Keratinocyte (primary cell): Measurements from ENCODE around the gene NRN1L. TPM values are rescaled to one million over a fixed set of nuclear protein-coding genes. Genes with fewer than 3 reads are reported as not detected.
"Not testable (repeated sequence)": the region's sequence is repeated elsewhere in the genome, so short reads cannot be mapped to it uniquely, and the experiment has no call there.

Experiments used
- DNase-seq: peaks from one replicate; pipeline ENCODE4 v3.0.0-alpha.2; 2011; ENCODE audit warnings: low read depth, missing footprints, low spot score
- FAIRE-seq: peaks from 2 replicates; lab custom pipeline; 2011; peaks lifted over from hg19 to GRCh38; lab: Jason Lieb, UNC
- H2AFZ ChIP-seq: 2 replicates; pipeline ENCODE4 v1.6.0; 2012; ENCODE audit warnings: low read length, control low read depth, inconsistent platforms; ENCODE audit not compliant: control insufficient read depth
- H3K27ac ChIP-seq: 2 replicates; pipeline ENCODE4 v1.5.1; 2011; ENCODE audit warnings: low read length; ENCODE audit not compliant: control insufficient read depth, insufficient read depth
- H3K27me3 ChIP-seq: 3 replicates; pipeline ENCODE4 v1.6.0; 2011; ENCODE audit warnings: low read length; ENCODE audit not compliant: control insufficient read depth, insufficient read depth; ENCODE audit errors: extremely low read depth
- H3K36me3 ChIP-seq, 2 experiments: 2 replicates in 1 of 2; 3 replicates in 1 of 2; pipeline ENCODE4 v1.5.1; 2011; ENCODE audit warnings: low read length in 2 of 2, mild to moderate bottlenecking in 1 of 2; ENCODE audit not compliant: control insufficient read depth in 2 of 2, insufficient read depth in 2 of 2; ENCODE audit errors: extremely low read depth in 1 of 2
- H3K4me1 ChIP-seq: 3 replicates; pipeline ENCODE4 v1.5.1; 2011; ENCODE audit warnings: low read length; ENCODE audit not compliant: control insufficient read depth, insufficient read depth; ENCODE audit errors: extremely low read depth
- H3K4me2 ChIP-seq: 3 replicates; pipeline ENCODE4 v1.6.0; 2011; ENCODE audit warnings: low read depth, low read length; ENCODE audit not compliant: control insufficient read depth, insufficient read depth; ENCODE audit errors: extremely low read depth
- H3K4me3 ChIP-seq, 3 experiments: fragments of 200-600 bp in 1 of 3; sonication (generic) in 1 of 3; 2 replicates in 2 of 3; 3 replicates in 1 of 3; pipeline ENCODE4 v1.5.1; 2011 to 2016; ENCODE audit warnings: low read length in 3 of 3, mild to moderate bottlenecking in 3 of 3, control low read depth in 2 of 3, inconsistent platforms in 1 of 3, low read depth in 1 of 3, mixed read lengths in 1 of 3, mixed run types in 1 of 3, moderate library complexity in 1 of 3; ENCODE audit not compliant: control insufficient read depth in 2 of 3, insufficient read depth in 2 of 3; ENCODE audit errors: extremely low read depth in 1 of 3
- H3K79me2 ChIP-seq: 2 replicates; pipeline ENCODE4 v1.6.0; 2012; ENCODE audit warnings: low read length; ENCODE audit not compliant: control insufficient read depth, insufficient read depth
- H3K9ac ChIP-seq: 3 replicates; pipeline ENCODE4 v1.6.0; 2011; ENCODE audit warnings: low read length; ENCODE audit not compliant: control insufficient read depth, insufficient read depth; ENCODE audit errors: extremely low read depth
- H3K9me1 ChIP-seq: 3 replicates; pipeline ENCODE4 v1.6.0; 2011; ENCODE audit warnings: low read length; ENCODE audit not compliant: control insufficient read depth, insufficient read depth; ENCODE audit errors: extremely low read depth
- H3K9me3 ChIP-seq: 2 replicates; pipeline ENCODE4 v1.5.1; 2012; ENCODE audit warnings: low read depth, low read length; ENCODE audit not compliant: control insufficient read depth
- H4K20me1 ChIP-seq: 3 replicates; pipeline ENCODE4 v1.6.0; 2011; ENCODE audit warnings: low read length; ENCODE audit not compliant: control insufficient read depth, insufficient read depth; ENCODE audit errors: extremely low read depth
- EZH2 ChIP-seq: IDR thresholded peaks from one replicate; pipeline ENCODE4 v1.6.1; 2012; ENCODE audit warnings: inconsistent platforms, mild to moderate bottlenecking, low read length, moderate library complexity
- dilution Hi-C: fragments of 300-500 bp; cut with MboI; formaldehyde crosslinking; loops from one replicate; pipeline ENCODE4 v1.7.0; 2020; ENCODE audit warnings: low sequenced_read_pairs; ENCODE audit not compliant: extremely low pct_ligation_motif_present
- polyA plus RNA-seq, 5 experiments: library from polyadenylated mRNA; depleted of rRNA in 3 of 5; stranded (reverse) in 3 of 5; stranded (forward) in 1 of 5; unstranded in 1 of 5; fragments of >200 nt; gene quantifications; 1 replicate in 1 of 5; 2 replicates in 3 of 5; 3 replicates in 1 of 5; pipeline versions ENCODE4 v1.2.1 to v1.2.3, GENCODE V29; 2011 to 2012; ENCODE audit warnings: missing spikeins in 2 of 5, low read depth in 1 of 5, low replicate concordance in 1 of 5
- TF ChIP-seq, protein P1 (sequence below), 3 experiments: IDR thresholded peaks in 1 of 3; conservative IDR thresholded peaks in 1 of 3; optimal IDR thresholded peaks in 1 of 3; 2 replicates in 2 of 3; 3 replicates in 1 of 3; pipeline versions ENCODE3 to v1.5.1; 2011; ENCODE audit warnings: low read length in 3 of 3, mild to moderate bottlenecking in 3 of 3, moderate library complexity in 2 of 3, control low read depth in 1 of 3, inconsistent platforms in 1 of 3; ENCODE audit not compliant: insufficient read depth in 2 of 3; ENCODE audit errors: extremely low read depth in 1 of 3

Gene NRN1L
- polyA plus RNA-seq, 1 donor (not counting 4 experiments of a cell fraction or from before 2014, with no cell fraction given) = not detected

DNA sequence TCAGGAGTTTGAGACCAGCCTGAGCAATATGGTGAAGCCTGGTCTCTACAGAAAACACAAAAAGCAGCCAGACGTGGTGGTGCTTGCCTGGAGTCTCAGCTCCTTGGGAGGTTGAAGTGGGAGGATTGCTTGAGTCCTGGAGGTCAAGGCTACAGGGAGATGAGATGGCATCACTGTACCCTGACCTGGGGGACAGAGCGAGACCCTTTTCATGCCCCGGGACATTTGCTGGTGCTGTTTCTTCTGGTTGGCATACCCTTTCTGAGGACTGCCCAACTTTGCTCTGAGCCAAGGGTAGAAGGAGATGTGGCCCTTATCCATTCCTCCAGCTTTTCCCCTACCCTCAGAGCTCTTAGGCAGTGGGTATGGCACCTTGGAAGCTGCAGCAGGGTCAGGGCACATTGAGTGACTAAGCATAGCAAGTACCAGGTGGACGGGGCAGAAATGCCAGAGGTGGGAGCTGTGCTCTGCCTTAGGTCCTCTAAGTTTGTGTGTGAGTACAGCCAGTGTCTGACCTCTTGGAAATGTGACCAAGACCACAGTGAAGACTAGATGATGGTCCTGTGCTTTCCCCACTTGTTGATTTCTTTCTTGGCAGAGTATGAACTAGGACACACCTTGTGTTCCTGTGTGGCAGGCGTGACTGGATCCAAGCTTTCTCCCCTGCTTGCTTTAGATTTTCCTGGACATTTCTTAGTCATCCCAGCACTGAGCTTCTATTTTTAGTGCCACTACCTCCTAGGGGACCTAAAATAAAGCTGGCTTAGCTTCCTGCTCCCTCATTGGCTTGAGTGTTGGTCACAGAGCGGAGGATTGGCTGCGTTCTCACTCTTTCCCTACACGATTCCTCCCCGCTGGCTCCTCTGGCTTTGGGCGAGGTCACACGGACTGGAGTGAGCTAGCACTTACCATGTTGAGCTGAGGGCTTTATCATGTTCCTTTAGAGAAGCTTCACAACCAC, 21.8 kb upstream of the NRN1L start:
- no peaks in the 10 kb centered on the region for H3K27me3 ChIP-seq
- H3K79me2 ChIP-seq = peaks cover 70% of the 10 kb centered on the region
- H3K4me3 ChIP-seq = no peak overlapping the region
- no peaks in the 10 kb centered on the region for H3K9me3 ChIP-seq
- FAIRE-seq (no peak), DNase-seq (no peak)
- peaks cover 32% of the 10 kb centered on the region for H4K20me1 ChIP-seq
- no peak overlapping the region for H3K4me2 ChIP-seq
- peaks cover 20 to 60% of the 10 kb centered on the region in 2 experiments for H3K36me3 ChIP-seq
- H3K9ac ChIP-seq = peak overlapping the region; percentile 8
- peaks cover 25% of the 10 kb centered on the region for H3K4me1 ChIP-seq
- H3K27ac ChIP-seq = peak overlapping the region; percentile 48
- peaks cover 5% of the 10 kb centered on the region for H3K9me1 ChIP-seq
- dilution Hi-C loops = no loop called here
- no peak for TF ChIP-seq EZH2
- TF ChIP-seq, protein P1, sequence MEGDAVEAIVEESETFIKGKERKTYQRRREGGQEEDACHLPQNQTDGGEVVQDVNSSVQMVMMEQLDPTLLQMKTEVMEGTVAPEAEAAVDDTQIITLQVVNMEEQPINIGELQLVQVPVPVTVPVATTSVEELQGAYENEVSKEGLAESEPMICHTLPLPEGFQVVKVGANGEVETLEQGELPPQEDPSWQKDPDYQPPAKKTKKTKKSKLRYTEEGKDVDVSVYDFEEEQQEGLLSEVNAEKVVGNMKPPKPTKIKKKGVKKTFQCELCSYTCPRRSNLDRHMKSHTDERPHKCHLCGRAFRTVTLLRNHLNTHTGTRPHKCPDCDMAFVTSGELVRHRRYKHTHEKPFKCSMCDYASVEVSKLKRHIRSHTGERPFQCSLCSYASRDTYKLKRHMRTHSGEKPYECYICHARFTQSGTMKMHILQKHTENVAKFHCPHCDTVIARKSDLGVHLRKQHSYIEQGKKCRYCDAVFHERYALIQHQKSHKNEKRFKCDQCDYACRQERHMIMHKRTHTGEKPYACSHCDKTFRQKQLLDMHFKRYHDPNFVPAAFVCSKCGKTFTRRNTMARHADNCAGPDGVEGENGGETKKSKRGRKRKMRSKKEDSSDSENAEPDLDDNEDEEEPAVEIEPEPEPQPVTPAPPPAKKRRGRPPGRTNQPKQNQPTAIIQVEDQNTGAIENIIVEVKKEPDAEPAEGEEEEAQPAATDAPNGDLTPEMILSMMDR (optimal IDR thresholded peaks at IDR 0.05 in 1 of 3, IDR thresholded peaks at IDR 0.05 in 1 of 3, conservative IDR thresholded peaks at IDR 0.05 in 1 of 3; ENCODE audit: extremely low read depth in 1 of 3, insufficient read depth in 2 of 3, low read length in 3 of 3) = no peak
- no peak overlapping the region for H2AFZ ChIP-seq

DNA sequence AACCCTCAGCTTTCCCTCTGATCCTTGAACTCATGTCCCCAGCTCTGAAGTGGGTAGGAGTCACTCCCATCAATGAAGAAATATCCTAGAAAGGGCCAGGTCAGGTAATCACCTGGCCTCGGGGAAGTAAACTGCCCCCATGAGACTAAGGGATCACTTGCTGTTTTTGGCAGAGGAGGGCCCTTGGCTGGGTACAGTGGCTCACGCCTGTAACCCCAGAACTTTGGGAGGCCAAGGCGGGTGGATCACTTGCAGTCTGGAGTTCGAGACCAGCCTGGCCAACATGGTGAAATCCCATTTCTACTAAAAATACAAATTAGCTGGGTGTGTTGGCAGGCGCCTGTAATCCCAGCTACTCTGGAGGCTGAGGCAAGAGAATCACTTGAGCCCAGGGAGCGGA, 20.6 kb upstream of the NRN1L start:
- FAIRE-seq = not testable (repeated sequence)

More for the DNA sequence above, 20.6 kb upstream of the NRN1L start:
- H3K4me3 ChIP-seq, H3K27me3 ChIP-seq, DNase-seq, H3K9me1 ChIP-seq, H3K27ac ChIP-seq, dilution Hi-C loops, H3K4me2 ChIP-seq, H3K9me3 ChIP-seq, H3K9ac ChIP-seq, H2AFZ ChIP-seq: not testable (repeated sequence)
- Histone ChIP-seq H3K4me1 (peaks cover 18% of the 10 kb centered on the region), H4K20me1 (peaks cover 27% of the 10 kb centered on the region), H3K79me2 (peaks cover 60% of the 10 kb centered on the region), H3K36me3 (peaks cover 27 to 54% of the 10 kb centered on the region in 2 experiments)
